LNCaP clone FGC (cell line): ENCODE measurements around the gene MUC5AC.

Source experiments
- DNase-seq: peaks from one replicate; pipeline ENCODE4 v3.0.0-alpha.2; 2011; ENCODE audit warnings: low read depth
- H3K4me3 ChIP-seq: 2 replicates; pipeline ENCODE4 v1.5.1; 2011; ENCODE audit warnings: mild to moderate bottlenecking, low read depth, low read length, control low read depth
- TF ChIP-seq, protein P1 (sequence below): IDR thresholded peaks from 2 replicates; pipeline ENCODE4 v1.5.1; 2012; ENCODE audit warnings: mild to moderate bottlenecking; ENCODE audit not compliant: control insufficient read depth, insufficient read depth; ENCODE audit errors: extremely low read depth

The MUC5AC gene

DNA sequence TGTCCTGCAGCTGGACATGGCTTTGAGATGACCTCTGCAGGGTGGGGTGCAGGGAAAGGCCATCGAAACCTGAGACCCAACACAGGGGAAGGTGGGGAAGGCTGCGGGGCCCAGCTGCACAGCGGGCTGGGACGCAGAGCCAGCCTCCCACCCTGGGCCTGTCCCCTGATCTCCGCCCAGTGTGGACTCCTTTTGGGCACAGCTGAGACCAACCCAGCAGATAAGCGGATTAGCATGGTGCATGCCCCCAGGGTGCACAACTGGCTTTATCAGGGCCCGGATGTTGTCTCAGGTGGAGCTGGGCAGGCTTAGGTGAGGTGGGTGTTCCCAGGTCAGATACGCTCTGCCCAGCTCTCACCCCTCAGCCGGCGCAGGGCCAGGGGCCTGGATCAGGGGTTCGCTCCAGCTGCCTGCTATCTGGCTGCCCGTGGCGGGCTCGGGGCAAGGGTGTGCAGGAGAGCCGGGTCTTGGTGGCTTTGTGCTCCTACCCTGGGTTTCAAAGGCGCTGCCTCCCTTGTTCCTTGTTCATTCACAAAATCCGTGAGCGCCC is 28.1 kb upstream of the MUC5AC start:
- TF ChIP-seq, protein P1, sequence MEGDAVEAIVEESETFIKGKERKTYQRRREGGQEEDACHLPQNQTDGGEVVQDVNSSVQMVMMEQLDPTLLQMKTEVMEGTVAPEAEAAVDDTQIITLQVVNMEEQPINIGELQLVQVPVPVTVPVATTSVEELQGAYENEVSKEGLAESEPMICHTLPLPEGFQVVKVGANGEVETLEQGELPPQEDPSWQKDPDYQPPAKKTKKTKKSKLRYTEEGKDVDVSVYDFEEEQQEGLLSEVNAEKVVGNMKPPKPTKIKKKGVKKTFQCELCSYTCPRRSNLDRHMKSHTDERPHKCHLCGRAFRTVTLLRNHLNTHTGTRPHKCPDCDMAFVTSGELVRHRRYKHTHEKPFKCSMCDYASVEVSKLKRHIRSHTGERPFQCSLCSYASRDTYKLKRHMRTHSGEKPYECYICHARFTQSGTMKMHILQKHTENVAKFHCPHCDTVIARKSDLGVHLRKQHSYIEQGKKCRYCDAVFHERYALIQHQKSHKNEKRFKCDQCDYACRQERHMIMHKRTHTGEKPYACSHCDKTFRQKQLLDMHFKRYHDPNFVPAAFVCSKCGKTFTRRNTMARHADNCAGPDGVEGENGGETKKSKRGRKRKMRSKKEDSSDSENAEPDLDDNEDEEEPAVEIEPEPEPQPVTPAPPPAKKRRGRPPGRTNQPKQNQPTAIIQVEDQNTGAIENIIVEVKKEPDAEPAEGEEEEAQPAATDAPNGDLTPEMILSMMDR, result no peak
- H3K4me3 ChIP-seq, result no peak overlapping the region
- DNase-seq, result no peak

DNA sequence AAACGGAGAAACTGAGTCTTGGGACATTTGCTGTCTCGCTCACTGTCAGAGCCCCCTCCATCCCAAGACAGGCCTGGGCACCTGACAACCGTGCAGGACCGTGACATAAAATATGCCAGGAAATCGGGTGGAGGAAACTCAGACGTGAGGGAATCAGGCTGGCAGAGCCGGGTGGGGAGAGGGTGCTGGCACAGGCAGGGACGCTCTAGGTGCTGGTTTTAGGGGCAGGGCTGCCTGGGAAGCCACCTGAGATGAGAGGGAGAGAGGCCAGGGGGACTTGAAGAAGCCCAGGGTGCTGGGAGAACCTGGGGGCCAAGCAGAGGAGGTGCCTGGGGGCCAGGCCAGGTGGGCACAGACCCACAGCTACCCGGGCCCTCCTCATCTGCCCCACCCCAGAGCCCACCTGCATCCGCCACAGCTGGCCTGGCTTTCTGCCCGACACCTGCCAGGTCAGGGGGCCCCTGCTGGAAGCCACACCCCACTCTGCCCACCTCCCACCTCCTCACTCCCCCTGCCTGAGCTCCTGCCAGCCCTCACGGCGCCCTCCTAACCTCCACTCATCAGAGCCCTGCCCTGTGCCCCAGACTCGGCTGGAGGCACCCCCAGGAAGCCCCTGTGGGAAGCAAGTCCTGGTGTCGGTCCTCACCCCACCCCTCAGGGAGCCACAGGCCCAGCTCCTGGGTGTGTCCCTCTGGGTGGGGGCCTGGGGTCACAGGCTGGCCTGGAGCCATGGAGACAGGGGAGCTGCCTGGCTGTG is 27.3 kb upstream of the MUC5AC start:
- no peak for DNase-seq
- H3K4me3 ChIP-seq, result no peak overlapping the region
- TF ChIP-seq, protein P1, result no peak

- TF ChIP-seq, protein P1, result no peak
- H3K4me3 ChIP-seq, result no peak overlapping the region
- DNase-seq, result no peak
Measured at GRCh38 chr11:1131033-1131911, 26.5 kb upstream of the MUC5AC start.

GRCh38 chr11:1134848-1135445 is 22.8 kb upstream of the MUC5AC start:
- TF ChIP-seq, protein P1, result no peak
- no peak for DNase-seq
- no peak overlapping the region for H3K4me3 ChIP-seq

GRCh38 chr11:1138097-1138496 is 19.7 kb upstream of the MUC5AC start:
- no peak for DNase-seq
- H3K4me3 ChIP-seq, result no peak overlapping the region
- TF ChIP-seq, protein P1, result no peak

DNA sequence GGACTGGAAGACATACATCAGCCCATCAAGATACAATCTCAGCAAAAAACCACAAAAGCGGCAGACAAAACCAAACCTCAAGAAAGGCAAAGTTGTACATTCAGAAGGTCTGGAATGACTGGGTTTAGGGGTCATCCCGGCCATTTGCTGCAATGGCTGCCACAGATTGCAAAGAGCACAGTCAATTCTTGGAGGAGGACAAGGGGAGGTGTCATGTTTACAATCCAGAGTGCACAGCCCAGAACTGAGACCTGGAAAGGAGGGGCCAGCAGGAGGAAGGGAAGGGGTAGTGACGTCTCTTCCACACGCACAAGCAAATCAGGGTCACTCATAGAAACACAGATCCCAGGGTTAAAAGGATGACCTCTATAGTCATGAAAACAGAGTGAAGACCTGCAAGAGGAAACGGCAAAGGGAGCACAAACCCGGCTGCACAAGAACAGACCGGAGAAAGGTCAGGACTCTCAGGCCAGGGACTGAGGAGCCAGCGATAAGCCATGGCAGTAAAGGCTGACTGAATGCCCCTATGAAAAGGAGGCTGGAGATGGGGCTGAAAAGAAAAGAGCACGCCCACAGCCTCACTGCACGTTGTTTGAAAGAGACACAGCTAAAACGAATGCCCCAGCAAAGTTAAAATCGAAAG is 18.2 kb upstream of the MUC5AC start:
- no peak for DNase-seq
- no peak overlapping the region for H3K4me3 ChIP-seq
- TF ChIP-seq, protein P1, result no peak
